ES-I3 (cell line): ENCODE results near the gene ACAP2.
"Not testable (repeated sequence)": the region's sequence is repeated elsewhere in the genome, so short reads cannot be mapped to it uniquely, and the experiment has no call there.

Experiments
- H3K36me3 ChIP-seq: 2 replicates; pipeline ENCODE4 v1.6.1; 2013; ENCODE audit warnings: mild to moderate bottlenecking, low read length, control low read depth, moderate library complexity; ENCODE audit not compliant: insufficient read depth
- H3K4me1 ChIP-seq: 2 replicates; pipeline ENCODE4 v1.6.1; 2013; ENCODE audit warnings: mild to moderate bottlenecking, control low read depth, low read length; ENCODE audit not compliant: insufficient read depth
- H3K9ac ChIP-seq: 2 replicates; pipeline ENCODE4 v1.6.1; 2013; ENCODE audit warnings: low read depth, mild to moderate bottlenecking, low read length, moderate library complexity
- H3K9me3 ChIP-seq: 2 replicates; pipeline ENCODE4 v1.6.1; 2013; ENCODE audit warnings: mild to moderate bottlenecking, low read length, moderate library complexity; ENCODE audit not compliant: control insufficient read depth, insufficient read depth

The ACAP2 gene

GRCh38 chr3:195421400-195421799 lies 21.4 kb downstream of the ACAP2 start:
- Histone ChIP-seq H3K36me3 (no peaks in the 10 kb centered on the region), H3K4me1 (peaks cover 3% of the 10 kb centered on the region; the same call in 1 of the 2 replicates), H3K9ac (no peak overlapping the region), H3K9me3 (no peaks in the 10 kb centered on the region)

GRCh38 chr3:195416795-195417194 lies 26.0 kb downstream of the ACAP2 start:
- Histone ChIP-seq H3K9me3 (no peaks in the 10 kb centered on the region), H3K9ac (no peak overlapping the region), H3K36me3 (no peaks in the 10 kb centered on the region), H3K4me1 (peaks cover 3% of the 10 kb centered on the region; the same call in 1 of the 2 replicates)

- H3K36me3 ChIP-seq, result no peaks in the 10 kb centered on the region
- H3K9ac ChIP-seq, result no peak overlapping the region
- no peaks in the 10 kb centered on the region for H3K4me1 ChIP-seq
- H3K9me3 ChIP-seq, result no peaks in the 10 kb centered on the region
Measured at GRCh38 chr3:195411836-195412235, 31.0 kb downstream of the ACAP2 start.

DNA sequence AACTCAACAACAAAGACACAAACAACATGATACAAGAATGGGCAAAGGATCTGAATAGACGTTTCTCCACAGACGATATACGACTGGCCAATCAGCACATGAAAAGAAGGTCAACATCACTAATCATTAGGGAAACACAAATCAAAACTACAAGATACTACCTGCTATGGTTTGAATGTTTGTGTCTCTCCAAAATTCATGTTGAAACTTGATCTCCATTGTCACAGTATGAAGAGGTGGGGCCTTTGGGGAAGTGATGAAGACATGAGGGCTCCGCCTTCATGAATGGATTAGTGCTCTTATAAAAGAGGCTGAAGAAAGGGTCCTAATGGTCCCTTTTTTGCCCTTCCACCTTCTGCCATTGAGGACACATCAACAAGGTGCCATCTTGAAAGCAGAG lies 32.3 kb downstream of the ACAP2 start:
- H3K9ac ChIP-seq, result no peak overlapping the region
- no peaks in the 10 kb centered on the region for H3K36me3 ChIP-seq
- no peaks in the 10 kb centered on the region for H3K9me3 ChIP-seq
- H3K4me1 ChIP-seq, result no peaks in the 10 kb centered on the region

DNA sequence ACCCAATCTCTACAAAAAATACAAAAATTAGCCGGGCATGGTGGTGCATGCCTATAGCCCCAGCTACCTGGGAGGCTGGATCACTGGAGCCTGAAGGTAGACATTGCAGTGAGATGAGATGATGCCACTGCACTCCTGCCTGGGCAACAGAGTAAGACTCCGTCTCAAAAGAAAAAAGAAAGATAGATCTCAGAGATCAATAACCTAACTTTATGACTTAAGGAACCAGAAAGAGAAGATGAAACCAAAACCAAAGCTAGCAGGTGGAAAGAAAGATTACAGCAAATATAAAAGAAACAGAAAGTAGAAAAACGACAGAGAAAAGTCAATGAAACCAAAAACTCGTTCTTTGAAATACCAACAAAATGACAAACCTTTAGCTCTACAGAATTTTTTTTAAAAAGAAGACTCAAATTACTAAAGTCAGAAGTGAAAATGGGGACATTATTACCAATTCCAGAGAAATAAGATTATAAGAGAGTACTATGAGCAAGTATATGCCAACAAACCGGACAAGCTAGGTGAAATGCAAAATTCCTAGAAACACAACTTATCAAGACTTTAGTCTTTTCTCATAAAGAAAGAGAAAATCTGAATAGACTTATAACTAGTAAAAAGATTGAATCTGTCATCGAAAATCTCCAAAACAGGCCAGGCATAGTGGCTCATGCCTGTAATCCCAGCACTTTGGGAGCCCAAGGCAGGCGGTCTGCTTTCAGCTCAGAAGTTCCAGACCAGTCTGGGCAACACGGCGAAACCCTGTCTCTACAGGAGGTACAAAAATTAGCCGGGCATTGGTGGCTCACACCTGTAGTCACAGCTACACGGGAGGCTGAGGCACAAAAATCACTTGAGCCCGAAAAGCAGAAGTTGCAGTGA lies 35.0 kb downstream of the ACAP2 start:
- Histone ChIP-seq H3K9me3 (no peaks in the 10 kb centered on the region), H3K9ac (no peak overlapping the region), H3K36me3 (no peaks in the 10 kb centered on the region), H3K4me1 (no peaks in the 10 kb centered on the region)

GRCh38 chr3:195405651-195406050 lies 37.2 kb downstream of the ACAP2 start:
- Histone ChIP-seq H3K36me3 (no peaks in the 10 kb centered on the region), H3K9ac (no peak overlapping the region), H3K4me1 (no peaks in the 10 kb centered on the region), H3K9me3 (no peaks in the 10 kb centered on the region)

- H3K36me3 ChIP-seq, result no peaks in the 10 kb centered on the region
- no peaks in the 10 kb centered on the region for H3K4me1 ChIP-seq
- no peak overlapping the region for H3K9ac ChIP-seq
- no peaks in the 10 kb centered on the region for H3K9me3 ChIP-seq
Measured at GRCh38 chr3:195403841-195404408, 38.9 kb downstream of the ACAP2 start.

- Histone ChIP-seq H3K9me3 (no peaks in the 10 kb centered on the region), H3K36me3 (no peaks in the 10 kb centered on the region), H3K4me1 (no peaks in the 10 kb centered on the region), H3K9ac (no peak overlapping the region)
Measured at GRCh38 chr3:195403244-195403643, 39.6 kb downstream of the ACAP2 start.

DNA sequence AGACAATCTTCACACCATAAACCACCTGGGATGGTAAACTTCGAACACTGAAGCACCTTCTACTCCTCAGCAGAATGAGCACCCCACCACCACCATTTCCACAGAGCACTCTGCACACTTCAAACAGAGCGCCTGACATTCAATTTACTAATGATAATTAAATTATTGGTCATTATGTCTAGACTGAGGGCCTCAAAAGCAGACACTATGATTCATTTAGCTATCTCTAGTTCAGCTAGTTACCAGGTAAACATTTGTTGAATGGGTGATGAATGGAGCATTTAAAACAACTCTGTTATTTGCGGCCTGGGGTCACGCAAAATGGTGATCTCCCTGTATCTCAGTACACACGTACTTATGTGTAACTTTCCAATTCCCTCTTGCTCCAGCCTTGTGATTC lies 40.9 kb downstream of the ACAP2 start:
- Histone ChIP-seq H3K4me1 (peaks cover 9% of the 10 kb centered on the region; the same call in 1 of the 2 replicates), H3K9ac (no peak overlapping the region), H3K36me3 (no peaks in the 10 kb centered on the region), H3K9me3 (no peaks in the 10 kb centered on the region)

GRCh38 chr3:195398460-195398859 lies 44.4 kb downstream of the ACAP2 start:
- H3K9ac ChIP-seq, H3K9me3 ChIP-seq, H3K36me3 ChIP-seq: not testable (repeated sequence)
- peaks cover 13% of the 10 kb centered on the region for H3K4me1 ChIP-seq

GRCh38 chr3:195397524-195397923 lies 45.3 kb downstream of the ACAP2 start:
- Histone ChIP-seq H3K9ac (no peak overlapping the region), H3K9me3 (no peaks in the 10 kb centered on the region), H3K36me3 (no peaks in the 10 kb centered on the region), H3K4me1 (peaks cover 13% of the 10 kb centered on the region)

DNA sequence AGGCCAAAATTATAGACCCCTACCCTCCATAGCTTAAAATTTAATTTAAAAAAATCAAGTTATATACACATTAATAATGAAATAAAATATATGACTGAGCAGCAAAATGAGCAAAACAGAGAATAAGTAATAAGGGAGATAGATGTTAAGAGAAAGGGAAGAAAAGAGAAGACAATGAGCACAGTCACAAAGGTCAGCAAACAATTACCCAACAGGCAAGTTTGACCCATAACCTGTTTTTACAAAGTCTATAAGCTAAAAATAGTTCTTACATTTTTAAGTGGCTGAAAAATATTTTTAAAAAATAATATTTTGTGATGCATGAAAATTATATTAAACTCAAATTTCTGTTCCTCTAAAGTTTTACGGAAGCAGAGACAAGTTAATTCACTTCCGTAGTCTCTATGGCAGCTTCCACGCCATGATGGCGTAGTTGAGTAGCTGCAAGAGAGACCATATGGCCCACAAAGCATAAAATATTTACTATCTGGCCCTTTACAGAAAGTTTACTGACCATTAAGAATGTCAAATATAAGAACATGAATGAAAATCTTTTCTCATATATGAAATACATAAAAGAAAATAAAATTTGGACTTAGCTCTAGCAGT lies 47.5 kb downstream of the ACAP2 start:
- Histone ChIP-seq H3K9me3 (no peaks in the 10 kb centered on the region), H3K4me1 (peaks cover 13% of the 10 kb centered on the region), H3K9ac (no peak overlapping the region), H3K36me3 (no peaks in the 10 kb centered on the region; the same call in 1 of the 2 replicates)

DNA sequence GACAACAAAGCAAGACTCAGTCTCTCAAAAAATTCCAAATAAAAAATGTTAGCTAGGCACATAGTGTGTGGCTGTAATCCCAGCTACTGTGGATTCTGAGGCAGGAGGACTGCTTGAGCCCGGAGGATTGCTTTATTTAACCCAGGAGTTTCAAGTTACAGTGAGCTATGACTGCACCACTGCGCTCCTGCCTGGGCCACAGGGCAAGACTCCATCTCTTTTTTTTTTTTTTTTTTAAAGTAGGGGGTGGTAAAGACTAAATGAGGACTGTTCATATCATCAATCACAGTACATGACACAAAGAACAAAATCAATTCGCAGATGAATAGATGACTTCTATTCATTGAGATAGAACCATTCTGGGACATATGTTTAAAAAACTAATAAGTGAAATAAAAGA lies 48.1 kb downstream of the ACAP2 start:
- Histone ChIP-seq H3K9ac (no peak overlapping the region), H3K36me3 (no peaks in the 10 kb centered on the region; the same call in 1 of the 2 replicates), H3K4me1 (peaks cover 13% of the 10 kb centered on the region), H3K9me3 (no peaks in the 10 kb centered on the region)

GRCh38 chr3:195394024-195394423 lies 48.8 kb downstream of the ACAP2 start:
- no peak overlapping the region for H3K9ac ChIP-seq
- no peaks in the 10 kb centered on the region for H3K9me3 ChIP-seq
- no peaks in the 10 kb centered on the region; the same call in 1 of the 2 replicates for H3K36me3 ChIP-seq
- H3K4me1 ChIP-seq, result peaks cover 13% of the 10 kb centered on the region

DNA sequence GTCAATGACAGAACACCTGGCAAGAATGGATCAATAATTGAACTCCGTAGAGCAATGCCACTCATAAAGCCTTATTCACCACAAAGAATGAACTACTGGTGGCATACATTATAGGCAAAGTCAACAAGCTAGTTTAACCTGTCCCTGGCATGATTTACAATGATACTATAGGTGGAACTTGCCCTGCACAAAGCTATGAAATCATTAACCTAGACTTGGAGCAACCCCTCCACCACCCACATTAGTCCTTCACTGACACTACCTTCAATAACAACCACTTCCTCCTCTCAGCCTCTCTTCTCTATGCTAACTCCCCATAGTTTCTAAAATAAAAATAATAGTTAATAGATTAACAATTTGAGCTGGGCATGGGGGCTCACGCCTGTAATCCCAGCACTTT lies 54.4 kb downstream of the ACAP2 start:
- Histone ChIP-seq H3K9ac (no peak overlapping the region), H3K4me1 (peaks cover 11% of the 10 kb centered on the region; the same call in 1 of the 2 replicates), H3K9me3 (no peaks in the 10 kb centered on the region), H3K36me3 (no peaks in the 10 kb centered on the region; the same call in 1 of the 2 replicates)
